ENCODE results near the gene HCK. TPM values are rescaled to one million over a fixed set of nuclear protein-coding genes. Genes with fewer than 3 reads are reported as not detected.

HCK gene
- total and polyA plus RNA-seq, 9 of the 15 experiments (the other 6 are each of a cell fraction or from before 2014, with no cell fraction given): 0.09 to 0.51 (median 0.27) TPM; not detected in 6

DNA sequence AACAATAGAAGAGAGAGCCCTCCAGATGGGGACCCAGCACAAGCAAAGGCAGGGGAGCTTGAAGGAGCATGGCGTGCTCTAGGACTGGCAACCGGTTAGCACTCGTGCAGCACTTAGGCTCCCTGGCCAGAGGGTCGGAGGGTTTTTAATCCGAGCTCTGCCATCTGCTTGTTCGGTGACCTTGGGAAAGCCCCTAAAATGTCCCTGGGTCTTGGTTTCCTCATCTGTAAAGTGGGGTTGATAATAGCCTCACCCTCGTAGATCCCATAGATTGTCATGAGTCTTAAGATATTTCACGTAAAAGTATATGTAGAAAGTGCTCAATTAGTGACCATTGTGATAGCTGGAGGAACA is 16.6 kb upstream of the HCK start:
- ChIA-PET CTCF (ENCODE audit: low intra/inter-chr PET ratio) (no interaction called here), POLR2A (interaction anchor here (0.7 to 1.0 kb wide), 2 partner anchors 22 to 30 kb away, joined by 3 read pairs; no protein-coding TSS in a partner anchor)
- Histone ChIP-seq H3K4me2 (ENCODE audit: insufficient read depth, low read length) (no peak overlapping the region), H3K79me2 (ENCODE audit: control insufficient read depth, insufficient read depth, low read length) (no peaks in the 10 kb centered on the region), H3K9ac (ENCODE audit: insufficient read depth in 1 of 2, low read depth in 2 of 2, low read length in 2 of 2) (no peak overlapping the region), H3K9me1 (ENCODE audit: control insufficient read depth, insufficient read depth, low read length) (no peaks in the 10 kb centered on the region), H3K36me3 (ENCODE audit: control insufficient read depth, insufficient read depth, low read length) (no peaks in the 10 kb centered on the region), H3K27me3 (ENCODE audit: control insufficient read depth in 2 of 2, insufficient read depth in 2 of 2, low read length in 2 of 2) (peaks cover 6 to 25% of the 10 kb centered on the region in 2 experiments; a peak in 4 of 5 replicates), H3K27ac (ENCODE audit: extremely low read depth, low read depth, low read length) (no peak overlapping the region), H2AFZ (ENCODE audit: low read depth, low read length) (no peak overlapping the region), H3K4me1 (replicated peaks in 1 of 2; ENCODE audit: control insufficient read depth in 2 of 2, insufficient read depth in 2 of 2, low read length in 2 of 2) (peaks cover 11 to 12% of the 10 kb centered on the region in 2 experiments; a peak in 4 of 5 replicates), H3K4me3 (no peak overlapping the region), H4K20me1 (replicated peaks; ENCODE audit: control insufficient read depth, insufficient read depth, low read length) (no peaks in the 10 kb centered on the region), H3K9me3 (replicated peaks; ENCODE audit: control insufficient read depth, insufficient read depth, low read depth, low read length) (no peaks in the 10 kb centered on the region; the same call in 1 of the 2 replicates)
- ATAC-seq: no peak
- intact Hi-C loops (cut with micrococcal nuclease) (loop anchor here (10.0 kb wide), 1 partner anchor 211 kb away; no protein-coding TSS in a partner anchor), in situ Hi-C loops (cut with MboI) (no loop called here)
- BruUV-seq (replicated peaks): no TSS peak
- WGBS (ENCODE audit: insufficient coverage, low coverage, missing lambda C conversion rate): 18% methylated on average over 8 of the region's 8 CpGs
- DNase-seq (ENCODE audit: extremely low read depth in 1 of 4, low spot score in 3 of 4): no peak
- TF ChIP-seq PCBP1 (IDR thresholded peaks at IDR 0.05; ENCODE audit: low read depth, low read length, poor library complexity, severe bottlenecking) (no peak), ESRRB (CRISPR knock-in tag; IDR thresholded peaks at IDR 0.05; ENCODE audit: borderline replicate concordance) (no peak), ZNF561 (CRISPR knock-in tag; conservative IDR thresholded peaks at IDR 0.05) (no peak), ESRRA (IDR thresholded peaks at IDR 0.05; ENCODE audit: borderline replicate concordance, low read depth) (peak; percentile 81), HOMEZ (CRISPR knock-in tag; IDR thresholded peaks at IDR 0.05) (no peak), ELF1 (tag; IDR thresholded peaks at IDR 0.05) (no peak)
- TF ChIP-seq, protein P1, sequence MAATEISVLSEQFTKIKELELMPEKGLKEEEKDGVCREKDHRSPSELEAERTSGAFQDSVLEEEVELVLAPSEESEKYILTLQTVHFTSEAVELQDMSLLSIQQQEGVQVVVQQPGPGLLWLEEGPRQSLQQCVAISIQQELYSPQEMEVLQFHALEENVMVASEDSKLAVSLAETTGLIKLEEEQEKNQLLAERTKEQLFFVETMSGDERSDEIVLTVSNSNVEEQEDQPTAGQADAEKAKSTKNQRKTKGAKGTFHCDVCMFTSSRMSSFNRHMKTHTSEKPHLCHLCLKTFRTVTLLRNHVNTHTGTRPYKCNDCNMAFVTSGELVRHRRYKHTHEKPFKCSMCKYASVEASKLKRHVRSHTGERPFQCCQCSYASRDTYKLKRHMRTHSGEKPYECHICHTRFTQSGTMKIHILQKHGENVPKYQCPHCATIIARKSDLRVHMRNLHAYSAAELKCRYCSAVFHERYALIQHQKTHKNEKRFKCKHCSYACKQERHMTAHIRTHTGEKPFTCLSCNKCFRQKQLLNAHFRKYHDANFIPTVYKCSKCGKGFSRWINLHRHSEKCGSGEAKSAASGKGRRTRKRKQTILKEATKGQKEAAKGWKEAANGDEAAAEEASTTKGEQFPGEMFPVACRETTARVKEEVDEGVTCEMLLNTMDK (IDR thresholded peaks at IDR 0.05; ENCODE audit: borderline replicate concordance, insufficient read depth, low read depth, low read length, poor library complexity, severe bottlenecking): no peak
- TF ChIP-seq, protein P2, sequence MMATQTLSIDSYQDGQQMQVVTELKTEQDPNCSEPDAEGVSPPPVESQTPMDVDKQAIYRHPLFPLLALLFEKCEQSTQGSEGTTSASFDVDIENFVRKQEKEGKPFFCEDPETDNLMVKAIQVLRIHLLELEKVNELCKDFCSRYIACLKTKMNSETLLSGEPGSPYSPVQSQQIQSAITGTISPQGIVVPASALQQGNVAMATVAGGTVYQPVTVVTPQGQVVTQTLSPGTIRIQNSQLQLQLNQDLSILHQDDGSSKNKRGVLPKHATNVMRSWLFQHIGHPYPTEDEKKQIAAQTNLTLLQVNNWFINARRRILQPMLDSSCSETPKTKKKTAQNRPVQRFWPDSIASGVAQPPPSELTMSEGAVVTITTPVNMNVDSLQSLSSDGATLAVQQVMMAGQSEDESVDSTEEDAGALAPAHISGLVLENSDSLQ (IDR thresholded peaks at IDR 0.05): no peak
- FAIRE-seq: no peak

Data from K562 (cell line).